Lower lobe of right lung (tissue), 2 donors: ENCODE data around the gene SLC6A6. TPM values are rescaled to one million over a fixed set of nuclear protein-coding genes. Genes with fewer than 3 reads are reported as not detected.

Experiments
- ATAC-seq, 2 donors: fragments of 200-7000 bp; cut with Tn5 transposase; one replicate each; pipeline ENCODE4 v1.9.1; 2020 to 2022; ENCODE audit warnings: mild to moderate bottlenecking in 2 of 2, moderate library complexity in 2 of 2
- DNase-seq: peaks from one replicate; pipeline ENCODE4 v3.0.0-alpha.2; 2020
- H3K27ac ChIP-seq: fragments of 200-600 bp; one replicate; pipeline ENCODE4 v1.8.0; 2022
- H3K27me3 ChIP-seq: fragments of 200-600 bp; one replicate; pipeline ENCODE4 v1.8.0; 2022; ENCODE audit warnings: low read depth
- H3K36me3 ChIP-seq: fragments of 200-600 bp; one replicate; pipeline ENCODE4 v1.8.0; 2022; ENCODE audit warnings: mild to moderate bottlenecking
- H3K4me1 ChIP-seq: fragments of 200-600 bp; one replicate; pipeline ENCODE4 v1.8.0; 2022
- H3K4me3 ChIP-seq: fragments of 200-600 bp; one replicate; pipeline ENCODE4 v1.8.0; 2022; ENCODE audit warnings: mild to moderate bottlenecking
- H3K9me3 ChIP-seq: fragments of 200-600 bp; one replicate; pipeline ENCODE4 v1.8.0; 2022
- intact Hi-C: fragments of 100-400 bp; cut with DNase I; formaldehyde crosslinking; loops from one replicate; pipeline ENCODE4 v1.11.0; 2022
- total RNA-seq: library from RNA; stranded (reverse); fragmentation: NEBNext Ultra II Directional; extraction: Animal tissue kit (Norgen Biotek cat#: 25700); gene quantifications from one replicate; pipeline ENCODE4 v1.2.1, GENCODE V29; 2021
- TF ChIP-seq, protein P1 (sequence below): fragments of 200-600 bp; IDR thresholded peaks from one replicate; pipeline ENCODE4 v1.8.0; 2022; ENCODE audit warnings: antibody characterized with exemption, mild to moderate bottlenecking
- donor health status: DM: no; HTN: yes; CAD: no; lungs with severe emphysema.

The SLC6A6 gene
- total RNA-seq, 1 donor from 2014 or later: 84.0 TPM

DNA sequence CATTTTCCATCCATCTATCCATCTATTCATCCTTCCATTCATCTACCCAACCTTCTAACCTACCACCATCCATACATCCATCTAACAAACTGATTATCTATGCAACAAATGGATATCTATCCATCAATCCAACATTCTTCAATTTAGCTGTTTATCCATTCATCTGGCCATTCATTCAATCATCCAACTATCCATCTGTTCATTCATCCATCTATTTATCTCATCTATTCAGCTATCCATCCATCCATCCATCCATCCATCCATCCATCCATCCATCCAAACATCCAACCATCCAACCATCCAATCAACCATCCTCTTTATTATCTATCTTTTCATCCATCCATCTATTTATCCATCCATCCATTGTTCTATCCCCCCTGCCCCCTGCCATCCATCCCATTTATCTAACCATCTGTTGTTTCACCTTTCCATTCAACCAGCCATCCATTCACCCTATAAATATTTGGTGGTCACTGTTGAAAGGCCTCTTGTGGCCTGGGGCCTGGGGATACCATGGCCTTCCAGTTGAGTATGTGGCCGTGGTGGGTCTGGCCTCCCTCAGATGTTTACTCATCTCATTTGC, 44.7 kb downstream of the SLC6A6 start:
- no peak for DNase-seq
- ATAC-seq: no peak
- intact Hi-C loops: no loop called here
- H3K36me3 ChIP-seq: peaks cover 85% of the 10 kb centered on the region
- H3K9me3 ChIP-seq: no peaks in the 10 kb centered on the region
- no peak overlapping the region for H3K27ac ChIP-seq
- TF ChIP-seq, protein P1, sequence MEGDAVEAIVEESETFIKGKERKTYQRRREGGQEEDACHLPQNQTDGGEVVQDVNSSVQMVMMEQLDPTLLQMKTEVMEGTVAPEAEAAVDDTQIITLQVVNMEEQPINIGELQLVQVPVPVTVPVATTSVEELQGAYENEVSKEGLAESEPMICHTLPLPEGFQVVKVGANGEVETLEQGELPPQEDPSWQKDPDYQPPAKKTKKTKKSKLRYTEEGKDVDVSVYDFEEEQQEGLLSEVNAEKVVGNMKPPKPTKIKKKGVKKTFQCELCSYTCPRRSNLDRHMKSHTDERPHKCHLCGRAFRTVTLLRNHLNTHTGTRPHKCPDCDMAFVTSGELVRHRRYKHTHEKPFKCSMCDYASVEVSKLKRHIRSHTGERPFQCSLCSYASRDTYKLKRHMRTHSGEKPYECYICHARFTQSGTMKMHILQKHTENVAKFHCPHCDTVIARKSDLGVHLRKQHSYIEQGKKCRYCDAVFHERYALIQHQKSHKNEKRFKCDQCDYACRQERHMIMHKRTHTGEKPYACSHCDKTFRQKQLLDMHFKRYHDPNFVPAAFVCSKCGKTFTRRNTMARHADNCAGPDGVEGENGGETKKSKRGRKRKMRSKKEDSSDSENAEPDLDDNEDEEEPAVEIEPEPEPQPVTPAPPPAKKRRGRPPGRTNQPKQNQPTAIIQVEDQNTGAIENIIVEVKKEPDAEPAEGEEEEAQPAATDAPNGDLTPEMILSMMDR: no peak
- H3K4me3 ChIP-seq: no peak overlapping the region
- peaks cover 15% of the 10 kb centered on the region for H3K4me1 ChIP-seq
- no peaks in the 10 kb centered on the region for H3K27me3 ChIP-seq

DNA sequence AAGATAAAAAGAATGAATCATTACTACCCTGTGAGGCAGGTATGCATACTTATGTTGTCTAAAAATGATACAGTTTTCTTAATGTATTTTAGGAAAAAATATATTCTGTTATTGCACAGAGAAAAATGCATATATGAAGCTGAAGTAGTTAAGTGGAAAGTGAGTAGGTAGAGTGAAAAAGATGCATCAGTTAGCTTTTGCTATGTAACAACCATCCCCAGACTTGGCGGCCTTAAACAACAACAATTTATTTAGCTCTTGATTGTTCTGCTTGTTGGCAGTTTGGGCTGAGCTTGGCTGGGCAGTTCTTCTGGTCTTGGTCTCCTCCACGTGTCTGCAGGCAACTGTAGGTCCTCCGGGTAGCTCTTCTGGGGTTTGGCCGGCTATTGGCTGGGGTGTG, 45.7 kb downstream of the SLC6A6 start:
- intact Hi-C loops: no loop called here
- H3K27ac ChIP-seq: no peak overlapping the region
- H3K36me3 ChIP-seq: peaks cover 94% of the 10 kb centered on the region
- ATAC-seq (no peak), DNase-seq (no peak)
- H3K4me1 ChIP-seq: peaks cover 19% of the 10 kb centered on the region
- TF ChIP-seq, protein P1: no peak
- H3K27me3 ChIP-seq: no peaks in the 10 kb centered on the region
- H3K9me3 ChIP-seq: no peaks in the 10 kb centered on the region
- H3K4me3 ChIP-seq: no peak overlapping the region

DNA sequence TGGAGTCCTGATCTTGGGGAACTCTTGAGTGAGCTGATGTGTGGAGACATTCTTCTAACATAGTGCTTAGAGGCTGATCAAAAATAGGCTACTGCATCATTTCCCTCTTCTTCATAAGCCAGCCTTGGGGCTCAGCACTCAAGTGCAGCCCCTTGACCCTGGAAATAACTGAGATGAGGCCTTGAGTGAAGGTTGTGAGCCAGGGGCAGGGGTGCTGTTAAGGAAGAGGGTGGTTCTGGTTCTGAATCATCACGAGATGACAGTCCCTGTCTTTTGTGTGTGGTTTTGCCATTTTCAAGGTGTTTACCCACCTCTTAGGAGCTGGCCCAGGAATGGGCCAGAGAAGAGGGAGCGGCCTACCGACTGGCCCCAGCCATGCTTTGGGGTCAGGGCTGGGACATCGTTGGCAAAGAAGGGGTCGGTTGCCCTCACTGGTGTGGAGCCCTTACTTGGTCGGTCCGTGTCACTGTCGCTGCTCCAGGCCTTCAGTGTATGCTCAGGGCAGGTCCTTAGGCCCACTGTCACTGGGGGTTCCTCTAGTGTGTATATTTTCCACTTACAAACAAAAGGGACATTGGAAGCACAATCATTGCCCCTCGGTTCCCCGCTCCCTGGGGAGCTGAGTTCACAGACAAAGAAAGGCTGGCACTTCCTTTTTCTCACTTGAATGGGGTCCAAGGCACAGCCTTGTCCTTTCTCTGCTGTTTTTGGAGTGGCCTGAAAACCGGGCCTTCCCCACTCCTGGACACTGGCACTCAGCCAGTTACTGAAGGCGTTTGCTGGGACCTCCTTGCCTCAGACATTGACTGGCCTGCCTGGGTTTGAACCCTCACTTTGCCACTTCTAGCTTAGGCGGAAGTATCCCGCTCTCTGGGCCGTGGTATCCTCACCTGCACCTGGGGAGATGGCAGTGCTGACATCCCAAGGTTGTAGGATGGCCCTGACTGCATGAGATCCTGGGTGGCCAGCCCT, 46.6 kb downstream of the SLC6A6 start:
- intact Hi-C loops: no loop called here
- TF ChIP-seq, protein P1: no peak
- no peaks in the 10 kb centered on the region for H3K27me3 ChIP-seq
- peaks cover 88% of the 10 kb centered on the region for H3K36me3 ChIP-seq
- H3K4me1 ChIP-seq: peaks cover 29% of the 10 kb centered on the region
- no peak for DNase-seq
- ATAC-seq: no peak
- no peak overlapping the region for H3K4me3 ChIP-seq
- no peak overlapping the region for H3K27ac ChIP-seq
- no peaks in the 10 kb centered on the region for H3K9me3 ChIP-seq

DNA sequence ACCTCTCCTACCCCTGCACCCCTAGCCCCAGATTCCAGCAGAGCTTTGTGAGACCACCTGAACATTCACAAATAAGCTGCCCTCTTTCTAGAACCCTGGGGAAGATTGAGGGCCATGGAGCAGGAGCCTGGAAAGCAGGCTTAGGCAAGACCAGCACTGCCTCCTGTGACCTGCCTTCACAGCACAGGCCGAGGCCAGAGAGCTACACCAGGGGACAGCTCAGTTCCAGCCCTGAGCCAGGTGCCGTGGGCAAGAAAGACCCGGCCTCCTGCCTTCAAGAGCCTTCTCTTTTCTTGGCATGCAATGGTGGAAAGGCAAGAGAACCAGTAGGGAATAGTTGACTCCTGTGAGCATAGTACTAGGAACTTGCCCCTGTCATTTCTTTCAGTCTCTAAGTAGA, 48.1 kb downstream of the SLC6A6 start:
- Histone ChIP-seq H3K4me3 (no peak overlapping the region), H3K4me1 (peaks cover 38% of the 10 kb centered on the region), H3K36me3 (peaks cover 87% of the 10 kb centered on the region), H3K27ac (no peak overlapping the region), H3K27me3 (no peaks in the 10 kb centered on the region), H3K9me3 (no peaks in the 10 kb centered on the region)
- intact Hi-C loops: no loop called here
- TF ChIP-seq, protein P1: no peak
- DNase-seq (no peak), ATAC-seq (no peak)

DNA sequence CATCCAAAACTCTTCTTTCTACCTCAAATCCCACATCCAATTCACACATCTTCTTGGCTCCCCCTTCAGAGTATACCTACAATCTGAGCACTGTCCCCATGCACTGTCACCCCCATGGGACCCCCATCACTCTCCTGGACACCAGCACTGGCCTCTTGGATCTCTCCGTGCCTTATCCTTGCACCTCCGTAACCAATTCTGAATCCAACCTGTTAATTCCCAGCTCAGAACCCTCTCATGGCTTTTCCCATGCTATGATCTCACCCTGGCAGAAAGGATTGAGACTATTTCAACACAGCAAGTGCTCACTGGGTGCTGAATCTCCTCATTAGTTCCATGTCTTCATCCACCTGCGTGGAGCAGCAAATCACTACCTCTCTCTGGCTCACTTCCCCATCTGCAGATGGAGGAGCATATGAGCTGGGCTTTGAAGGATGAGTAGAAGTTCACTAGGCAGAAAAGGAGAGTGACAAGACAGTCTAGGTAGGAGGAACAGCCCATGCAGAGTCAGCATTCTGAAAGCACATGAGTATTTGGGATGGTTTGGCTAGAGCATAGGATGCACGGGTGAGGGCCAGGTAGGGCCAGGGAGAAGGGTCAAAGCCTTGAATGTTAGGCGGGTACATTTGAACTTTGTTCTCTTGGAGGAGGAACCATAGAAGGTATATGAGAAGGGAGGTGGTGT, 48.7 kb downstream of the SLC6A6 start:
- ATAC-seq (no peak), DNase-seq (no peak)
- Histone ChIP-seq H3K27ac (no peak overlapping the region), H3K27me3 (no peaks in the 10 kb centered on the region), H3K4me1 (peaks cover 38% of the 10 kb centered on the region), H3K4me3 (no peak overlapping the region), H3K9me3 (no peaks in the 10 kb centered on the region), H3K36me3 (peaks cover 85% of the 10 kb centered on the region)
- intact Hi-C loops: no loop called here
- TF ChIP-seq, protein P1: no peak
